A673 (cell line): ENCODE data around the gene PAEP. TPM values are rescaled to one million over a fixed set of nuclear protein-coding genes. Genes with fewer than 3 reads are reported as not detected.

Source experiments
- BruUV-seq: library from RNA; stranded (reverse); fragments of 400-500 nt; replicated peaks from 2 replicates; lab custom pipeline; 2021; lab: Mats Ljungman, UMichigan
- CTCF ChIA-PET: fragments of 300-600 bp; sonication (Branson Sonifier 250); formaldehyde crosslinking; loops from one replicate; lab custom pipeline; 2022; ENCODE audit warnings: antibody characterized with exemption; lab: Charles Lee
- POLR2A ChIA-PET: fragments of 300-600 bp; sonication (Branson Sonifier 250); formaldehyde crosslinking; loops from one replicate; lab custom pipeline; 2022; ENCODE audit warnings: antibody characterized with exemption; ENCODE audit not compliant: low non-redundant PET; lab: Charles Lee
- DNase-seq: peaks from one replicate; pipeline ENCODE4 v3.0.0-alpha.2; 2015; ENCODE audit warnings: low spot score
- H3K27ac ChIP-seq: fragments of 200-600 bp; sonication (generic); 2 replicates; pipeline ENCODE4 v1.5.1; 2016; ENCODE audit warnings: mixed run types, low read depth, mild to moderate bottlenecking, mixed read lengths, antibody characterized with exemption, low read length; ENCODE audit not compliant: poor library complexity, severe bottlenecking
- H3K27me3 ChIP-seq: fragments of 200-600 bp; sonication (generic); replicated peaks from 2 replicates; pipeline ENCODE4 v1.6.1; 2017; ENCODE audit warnings: mixed run types, low read depth, mild to moderate bottlenecking, mixed read lengths, antibody characterized with exemption, low read length; ENCODE audit not compliant: insufficient read depth, poor library complexity
- H3K36me3 ChIP-seq: fragments of 200-600 bp; sonication (generic); 2 replicates; pipeline ENCODE4 v1.6.1; 2016; ENCODE audit warnings: mixed run types, mild to moderate bottlenecking, mixed read lengths, antibody characterized with exemption, low read length; ENCODE audit not compliant: insufficient read depth, poor library complexity, severe bottlenecking
- H3K4me1 ChIP-seq: fragments of 200-600 bp; sonication (generic); 2 replicates; pipeline ENCODE4 v1.6.1; 2017; ENCODE audit warnings: mixed run types, mild to moderate bottlenecking, mixed read lengths, antibody characterized with exemption, low read length; ENCODE audit not compliant: insufficient read depth, poor library complexity, severe bottlenecking
- H3K4me3 ChIP-seq: fragments of 200-600 bp; sonication (generic); 2 replicates; pipeline ENCODE4 v1.5.1; 2016; ENCODE audit warnings: low read depth, mixed run types, mild to moderate bottlenecking, mixed read lengths, low read length; ENCODE audit not compliant: poor library complexity, severe bottlenecking
- H3K9me3 ChIP-seq: fragments of 200-600 bp; sonication (generic); 2 replicates; pipeline ENCODE4 v1.6.1; 2016; ENCODE audit warnings: mixed run types, low read depth, mild to moderate bottlenecking, mixed read lengths, antibody characterized with exemption, low read length; ENCODE audit not compliant: poor library complexity, severe bottlenecking
- EZH2 ChIP-seq: fragments of 200-600 bp; sonication (generic); IDR thresholded peaks from 2 replicates; pipeline ENCODE4 v1.6.1; 2017; ENCODE audit warnings: borderline replicate concordance, low read depth, mild to moderate bottlenecking, mixed read lengths, antibody characterized with exemption, low read length; ENCODE audit not compliant: poor library complexity, severe bottlenecking
- intact Hi-C: fragments of 100-400 bp; cut with micrococcal nuclease; formaldehyde crosslinking; loops from one replicate; pipeline ENCODE4 v1.10.0; 2022; ENCODE audit not compliant: unreplicated experiment
- total RNA-seq: library from RNA; stranded (reverse); gene quantifications from 2 replicates; pipeline ENCODE4 v1.2.3, GENCODE V29; 2021
- TF ChIP-seq, protein P1 (sequence below): fragments of 300-800, 200-600 bp; sonication (generic); conservative IDR thresholded peaks from 2 replicates; pipeline ENCODE4 v1.5.1; 2017; ENCODE audit warnings: low read depth, mild to moderate bottlenecking, antibody characterized with exemption, low read length, moderate library complexity, mixed read lengths

The PAEP gene
- total RNA-seq, 1 experiment from 2014 or later: not detected

DNA sequence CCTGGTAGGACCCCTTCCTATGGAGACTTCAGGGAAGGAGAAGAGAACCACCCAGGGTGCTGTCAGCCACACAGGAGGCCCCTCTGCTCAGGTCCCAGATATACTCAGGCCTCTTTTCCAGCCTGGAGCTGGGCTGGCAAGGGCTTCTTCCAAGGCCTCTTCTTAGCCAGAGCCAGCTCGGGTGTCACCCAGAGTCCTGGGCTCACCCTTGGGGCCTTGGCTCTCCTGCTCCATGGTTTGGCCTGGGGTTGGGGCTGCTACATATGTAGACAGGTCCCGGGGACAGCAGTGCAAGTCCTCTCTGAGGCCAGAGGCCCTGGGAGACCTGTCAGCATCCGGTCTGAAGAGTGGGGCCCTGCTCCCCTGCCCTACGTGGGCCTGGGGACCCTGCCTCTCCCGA is 22.8 kb downstream of the PAEP start:
- peaks cover 2% of the 10 kb centered on the region for H3K27me3 ChIP-seq
- POLR2A ChIA-PET: no interaction called here
- intact Hi-C loops: no loop called here
- no peak overlapping the region for H3K4me3 ChIP-seq
- H3K4me1 ChIP-seq: no peaks in the 10 kb centered on the region
- no peak overlapping the region for H3K27ac ChIP-seq
- BruUV-seq: no TSS peak
- DNase-seq: no peak
- no peaks in the 10 kb centered on the region for H3K36me3 ChIP-seq
- no peak for TF ChIP-seq EZH2
- TF ChIP-seq, protein P1, sequence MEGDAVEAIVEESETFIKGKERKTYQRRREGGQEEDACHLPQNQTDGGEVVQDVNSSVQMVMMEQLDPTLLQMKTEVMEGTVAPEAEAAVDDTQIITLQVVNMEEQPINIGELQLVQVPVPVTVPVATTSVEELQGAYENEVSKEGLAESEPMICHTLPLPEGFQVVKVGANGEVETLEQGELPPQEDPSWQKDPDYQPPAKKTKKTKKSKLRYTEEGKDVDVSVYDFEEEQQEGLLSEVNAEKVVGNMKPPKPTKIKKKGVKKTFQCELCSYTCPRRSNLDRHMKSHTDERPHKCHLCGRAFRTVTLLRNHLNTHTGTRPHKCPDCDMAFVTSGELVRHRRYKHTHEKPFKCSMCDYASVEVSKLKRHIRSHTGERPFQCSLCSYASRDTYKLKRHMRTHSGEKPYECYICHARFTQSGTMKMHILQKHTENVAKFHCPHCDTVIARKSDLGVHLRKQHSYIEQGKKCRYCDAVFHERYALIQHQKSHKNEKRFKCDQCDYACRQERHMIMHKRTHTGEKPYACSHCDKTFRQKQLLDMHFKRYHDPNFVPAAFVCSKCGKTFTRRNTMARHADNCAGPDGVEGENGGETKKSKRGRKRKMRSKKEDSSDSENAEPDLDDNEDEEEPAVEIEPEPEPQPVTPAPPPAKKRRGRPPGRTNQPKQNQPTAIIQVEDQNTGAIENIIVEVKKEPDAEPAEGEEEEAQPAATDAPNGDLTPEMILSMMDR: no peak
- H3K9me3 ChIP-seq: no peaks in the 10 kb centered on the region
- CTCF ChIA-PET: no interaction called here

DNA sequence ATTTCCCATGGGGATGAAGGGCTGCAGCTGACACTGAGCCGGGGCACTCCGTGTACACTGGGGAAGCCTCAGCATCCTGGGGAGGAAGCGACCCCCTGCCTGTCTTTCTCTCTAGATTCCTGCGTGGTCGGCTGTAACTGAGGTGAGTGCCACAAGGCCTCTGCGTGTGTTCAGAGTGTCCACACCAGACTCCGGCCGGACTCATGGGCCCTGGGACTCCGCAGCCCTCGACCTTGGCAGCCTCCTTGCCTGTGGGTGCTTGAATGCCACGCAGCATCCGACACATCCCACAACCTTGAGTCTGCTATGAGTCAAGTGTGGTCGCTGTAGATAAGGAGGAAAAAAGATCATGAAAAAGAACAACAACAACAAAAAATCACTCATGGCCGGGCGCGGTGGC is 23.4 kb downstream of the PAEP start:
- ChIA-PET POLR2A (no interaction called here), CTCF (interaction anchor here (0.5 kb wide), 1 partner anchor 683 kb away, joined by 4 read pairs; no protein-coding TSS in a partner anchor)
- TF ChIP-seq EZH2: no peak
- TF ChIP-seq, protein P1: no peak
- Histone ChIP-seq H3K36me3 (no peaks in the 10 kb centered on the region), H3K4me1 (no peaks in the 10 kb centered on the region), H3K4me3 (no peak overlapping the region), H3K27ac (no peak overlapping the region), H3K27me3 (peaks cover 2% of the 10 kb centered on the region), H3K9me3 (no peaks in the 10 kb centered on the region)
- no peak for DNase-seq
- BruUV-seq: no TSS peak
- intact Hi-C loops: no loop called here

DNA sequence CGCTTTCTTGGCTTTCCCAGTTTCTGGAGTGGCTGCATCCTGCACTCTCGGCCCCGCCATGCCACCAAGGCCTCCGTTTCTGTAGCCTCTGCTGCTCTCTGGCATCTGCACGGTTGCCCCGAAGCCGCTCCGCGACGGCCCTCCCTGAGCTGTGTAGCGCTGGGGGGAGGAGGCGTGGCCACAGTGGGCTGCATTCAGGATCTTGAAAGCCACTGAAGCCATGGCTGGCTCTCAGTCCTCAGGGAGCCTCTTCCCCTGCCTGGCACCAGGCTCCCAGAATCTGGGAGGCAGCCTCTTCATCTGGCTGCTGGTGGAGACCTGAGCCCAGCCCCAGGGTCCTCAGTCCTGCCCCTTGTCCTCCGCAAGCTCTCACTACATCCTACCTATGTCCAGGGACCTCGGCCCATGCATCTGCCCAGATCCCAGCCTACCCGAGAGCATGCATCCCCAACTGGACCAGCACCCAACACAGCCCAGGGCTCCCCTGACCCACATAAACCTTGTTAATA is 25.1 kb downstream of the PAEP start:
- ChIA-PET CTCF (no interaction called here), POLR2A (no interaction called here)
- Histone ChIP-seq H3K9me3 (no peaks in the 10 kb centered on the region), H3K36me3 (no peaks in the 10 kb centered on the region), H3K27ac (no peak overlapping the region), H3K4me1 (no peaks in the 10 kb centered on the region), H3K27me3 (no peaks in the 10 kb centered on the region), H3K4me3 (no peak overlapping the region)
- no TSS peak for BruUV-seq
- intact Hi-C loops: no loop called here
- TF ChIP-seq, protein P1: no peak
- TF ChIP-seq EZH2: no peak
- DNase-seq: no peak
